ENCODE results near the gene TBC1D1.
A peak's percentile ranks its signal among the peaks of the same experiment; 100 is the strongest.

TBC1D1 gene

GRCh38 chr4:38178392-38178995 lies 287.6 kb downstream of the TBC1D1 start:
- DNase-seq, result no peak

GRCh38 chr4:38179690-38180377 lies 288.9 kb downstream of the TBC1D1 start:
- peak; percentile 84 for DNase-seq

GRCh38 chr4:38180456-38180855 lies 289.6 kb downstream of the TBC1D1 start:
- DNase-seq, result no peak

GRCh38 chr4:38181286-38181685 lies 290.4 kb downstream of the TBC1D1 start:
- no peak for DNase-seq

GRCh38 chr4:38182334-38182998 lies 291.6 kb downstream of the TBC1D1 start:
- DNase-seq, result no peak

- DNase-seq, result no peak
Observed at GRCh38 chr4:38184404-38184803, 293.5 kb downstream of the TBC1D1 start.

GRCh38 chr4:38185406-38186144 lies 294.7 kb downstream of the TBC1D1 start:
- DNase-seq, result no peak

- DNase-seq, result no peak
Observed at GRCh38 chr4:38188136-38188535, 297.3 kb downstream of the TBC1D1 start.

- no peak for DNase-seq
Observed at GRCh38 chr4:38188631-38189101, 297.8 kb downstream of the TBC1D1 start.
